SK-N-SH (cell line): Measurements from ENCODE around the gene LRRC73.
A peak's percentile ranks its signal among the peaks of the same experiment; 100 is the strongest.

Experiments
- GATA2 ChIP-seq: sonication (generic); formaldehyde crosslinking; IDR thresholded peaks from 2 replicates; pipeline ENCODE4 v1.5.0; 2020; ENCODE audit warnings: mild to moderate bottlenecking, missing genetic modification reagents
- TAF1 ChIP-seq: IDR thresholded peaks from 2 replicates; pipeline ENCODE4 v1.6.1; 2012; ENCODE audit warnings: low read depth, mild to moderate bottlenecking, low read length, moderate library complexity, borderline replicate concordance
- TCF12 ChIP-seq: IDR thresholded peaks from 2 replicates; pipeline ENCODE4 v1.4.0; 2012
- TF ChIP-seq, protein P1 (sequence below): IDR thresholded peaks from 2 replicates; pipeline ENCODE4 v1.6.1; 2012; ENCODE audit warnings: mild to moderate bottlenecking, low read depth, low read length, moderate library complexity
- TF ChIP-seq, protein P2 (sequence below): fragments of 150-350 bp; IDR thresholded peaks from 2 replicates; pipeline ENCODE4 v1.6.1; 2017; ENCODE audit warnings: antibody characterized with exemption, low read length, low read depth, borderline replicate concordance
- TF ChIP-seq, protein P3 (sequence below): fragments of 200-600 bp; sonication (generic); IDR thresholded peaks from 2 replicates; pipeline ENCODE4 v1.6.1; 2017; ENCODE audit warnings: antibody characterized with exemption, mild to moderate bottlenecking, moderate library complexity

DNA sequence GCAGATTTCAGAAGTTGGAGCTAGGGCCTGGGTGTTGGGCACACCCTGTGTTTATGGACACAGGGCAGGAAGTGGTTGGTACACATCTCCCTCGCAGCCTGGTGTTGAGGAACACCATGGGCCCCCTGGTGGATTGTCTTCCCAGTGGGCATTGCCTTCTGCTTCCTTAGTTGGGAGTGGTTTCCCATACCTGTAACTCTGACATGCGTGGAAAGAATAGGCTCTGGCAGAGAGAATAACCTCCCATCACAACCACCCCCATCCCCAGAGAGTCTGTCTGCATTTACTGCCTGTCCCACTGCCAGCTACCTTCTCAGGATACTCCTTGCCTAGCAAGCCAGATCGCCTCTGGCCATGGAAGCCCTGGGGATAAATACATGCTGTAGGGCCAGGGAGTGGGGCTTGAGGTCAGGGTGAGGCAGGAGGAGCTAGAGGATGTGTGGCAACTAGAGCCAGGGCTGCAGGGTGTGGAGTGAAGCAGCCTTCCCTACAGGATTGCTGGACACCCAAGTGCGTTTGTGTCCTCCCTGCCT lies 14.7 kb downstream of the LRRC73 start:
- TF ChIP-seq TAF1 (no peak), TCF12 (no peak), GATA2 (CRISPR knock-in tag) (no peak)
- TF ChIP-seq, protein P1, sequence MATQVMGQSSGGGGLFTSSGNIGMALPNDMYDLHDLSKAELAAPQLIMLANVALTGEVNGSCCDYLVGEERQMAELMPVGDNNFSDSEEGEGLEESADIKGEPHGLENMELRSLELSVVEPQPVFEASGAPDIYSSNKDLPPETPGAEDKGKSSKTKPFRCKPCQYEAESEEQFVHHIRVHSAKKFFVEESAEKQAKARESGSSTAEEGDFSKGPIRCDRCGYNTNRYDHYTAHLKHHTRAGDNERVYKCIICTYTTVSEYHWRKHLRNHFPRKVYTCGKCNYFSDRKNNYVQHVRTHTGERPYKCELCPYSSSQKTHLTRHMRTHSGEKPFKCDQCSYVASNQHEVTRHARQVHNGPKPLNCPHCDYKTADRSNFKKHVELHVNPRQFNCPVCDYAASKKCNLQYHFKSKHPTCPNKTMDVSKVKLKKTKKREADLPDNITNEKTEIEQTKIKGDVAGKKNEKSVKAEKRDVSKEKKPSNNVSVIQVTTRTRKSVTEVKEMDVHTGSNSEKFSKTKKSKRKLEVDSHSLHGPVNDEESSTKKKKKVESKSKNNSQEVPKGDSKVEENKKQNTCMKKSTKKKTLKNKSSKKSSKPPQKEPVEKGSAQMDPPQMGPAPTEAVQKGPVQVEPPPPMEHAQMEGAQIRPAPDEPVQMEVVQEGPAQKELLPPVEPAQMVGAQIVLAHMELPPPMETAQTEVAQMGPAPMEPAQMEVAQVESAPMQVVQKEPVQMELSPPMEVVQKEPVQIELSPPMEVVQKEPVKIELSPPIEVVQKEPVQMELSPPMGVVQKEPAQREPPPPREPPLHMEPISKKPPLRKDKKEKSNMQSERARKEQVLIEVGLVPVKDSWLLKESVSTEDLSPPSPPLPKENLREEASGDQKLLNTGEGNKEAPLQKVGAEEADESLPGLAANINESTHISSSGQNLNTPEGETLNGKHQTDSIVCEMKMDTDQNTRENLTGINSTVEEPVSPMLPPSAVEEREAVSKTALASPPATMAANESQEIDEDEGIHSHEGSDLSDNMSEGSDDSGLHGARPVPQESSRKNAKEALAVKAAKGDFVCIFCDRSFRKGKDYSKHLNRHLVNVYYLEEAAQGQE, result no peak
- TF ChIP-seq, protein P2, sequence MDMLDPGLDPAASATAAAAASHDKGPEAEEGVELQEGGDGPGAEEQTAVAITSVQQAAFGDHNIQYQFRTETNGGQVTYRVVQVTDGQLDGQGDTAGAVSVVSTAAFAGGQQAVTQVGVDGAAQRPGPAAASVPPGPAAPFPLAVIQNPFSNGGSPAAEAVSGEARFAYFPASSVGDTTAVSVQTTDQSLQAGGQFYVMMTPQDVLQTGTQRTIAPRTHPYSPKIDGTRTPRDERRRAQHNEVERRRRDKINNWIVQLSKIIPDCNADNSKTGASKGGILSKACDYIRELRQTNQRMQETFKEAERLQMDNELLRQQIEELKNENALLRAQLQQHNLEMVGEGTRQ, result no peak
- TF ChIP-seq, protein P3, sequence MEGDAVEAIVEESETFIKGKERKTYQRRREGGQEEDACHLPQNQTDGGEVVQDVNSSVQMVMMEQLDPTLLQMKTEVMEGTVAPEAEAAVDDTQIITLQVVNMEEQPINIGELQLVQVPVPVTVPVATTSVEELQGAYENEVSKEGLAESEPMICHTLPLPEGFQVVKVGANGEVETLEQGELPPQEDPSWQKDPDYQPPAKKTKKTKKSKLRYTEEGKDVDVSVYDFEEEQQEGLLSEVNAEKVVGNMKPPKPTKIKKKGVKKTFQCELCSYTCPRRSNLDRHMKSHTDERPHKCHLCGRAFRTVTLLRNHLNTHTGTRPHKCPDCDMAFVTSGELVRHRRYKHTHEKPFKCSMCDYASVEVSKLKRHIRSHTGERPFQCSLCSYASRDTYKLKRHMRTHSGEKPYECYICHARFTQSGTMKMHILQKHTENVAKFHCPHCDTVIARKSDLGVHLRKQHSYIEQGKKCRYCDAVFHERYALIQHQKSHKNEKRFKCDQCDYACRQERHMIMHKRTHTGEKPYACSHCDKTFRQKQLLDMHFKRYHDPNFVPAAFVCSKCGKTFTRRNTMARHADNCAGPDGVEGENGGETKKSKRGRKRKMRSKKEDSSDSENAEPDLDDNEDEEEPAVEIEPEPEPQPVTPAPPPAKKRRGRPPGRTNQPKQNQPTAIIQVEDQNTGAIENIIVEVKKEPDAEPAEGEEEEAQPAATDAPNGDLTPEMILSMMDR, result peak; percentile 40; the same call in 1 of the 2 replicates
